ENCODE data around the gene CCDC86. TPM values are rescaled to one million over a fixed set of nuclear protein-coding genes. Genes with fewer than 3 reads are reported as not detected.

The CCDC86 gene
- total RNA-seq, 2 experiments from 2014 or later: 8.0 to 9.0 TPM

DNA sequence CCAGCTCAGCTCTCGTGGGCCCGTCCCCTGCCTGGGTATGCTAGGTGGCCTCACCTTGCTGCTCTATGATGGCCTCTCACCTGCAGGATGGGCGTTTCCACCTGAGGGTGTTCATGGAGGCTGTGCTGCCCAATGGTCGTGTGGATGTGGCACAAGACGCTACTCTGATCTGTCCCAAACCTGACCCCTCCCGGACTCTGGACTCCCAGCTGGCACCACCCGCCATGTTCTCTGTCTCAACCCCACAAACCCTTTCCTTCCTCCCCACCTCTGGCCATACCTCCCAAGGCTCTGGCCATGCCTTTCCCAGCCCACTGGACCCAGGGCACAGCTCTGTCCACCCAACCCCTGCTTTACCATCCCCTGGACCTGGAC lies 27.5 kb downstream of the CCDC86 start:
- Histone ChIP-seq H3K27me3 (ENCODE audit: control insufficient read depth in 1 of 2, insufficient read depth in 2 of 2, low read length in 2 of 2) (no peaks in the 10 kb centered on the region), H3K36me3 (ENCODE audit: insufficient read depth, low read length) (no peaks in the 10 kb centered on the region), H3K27ac (ENCODE audit: low read depth in 1 of 2, low read length in 2 of 2) (no peak overlapping the region), H3K9me3 (ENCODE audit: control insufficient read depth in 1 of 2, insufficient read depth in 1 of 2, low read length in 2 of 2) (no peaks in the 10 kb centered on the region), H3K4me3 (ENCODE audit: low read length) (no peak overlapping the region), H3K4me1 (ENCODE audit: insufficient read depth, low read length) (peaks cover 20% of the 10 kb centered on the region)
- ChIA-PET POLR2A (no interaction called here), CTCF (no interaction called here)
- Mint-ChIP-seq H3K9me3 (no peaks in the 10 kb centered on the region), H3K27me3 (no peaks in the 10 kb centered on the region), H3K4me1 (ENCODE audit: low read depth) (peaks cover 7% of the 10 kb centered on the region), H3K36me3 (ENCODE audit: low read depth) (no peaks in the 10 kb centered on the region), H3K4me3 (no peak overlapping the region), H3K27ac (no peak overlapping the region)
- ATAC-seq (ENCODE audit: poor library complexity) (no peak), DNase-seq (no peak)
- TF ChIP-seq, protein P1, sequence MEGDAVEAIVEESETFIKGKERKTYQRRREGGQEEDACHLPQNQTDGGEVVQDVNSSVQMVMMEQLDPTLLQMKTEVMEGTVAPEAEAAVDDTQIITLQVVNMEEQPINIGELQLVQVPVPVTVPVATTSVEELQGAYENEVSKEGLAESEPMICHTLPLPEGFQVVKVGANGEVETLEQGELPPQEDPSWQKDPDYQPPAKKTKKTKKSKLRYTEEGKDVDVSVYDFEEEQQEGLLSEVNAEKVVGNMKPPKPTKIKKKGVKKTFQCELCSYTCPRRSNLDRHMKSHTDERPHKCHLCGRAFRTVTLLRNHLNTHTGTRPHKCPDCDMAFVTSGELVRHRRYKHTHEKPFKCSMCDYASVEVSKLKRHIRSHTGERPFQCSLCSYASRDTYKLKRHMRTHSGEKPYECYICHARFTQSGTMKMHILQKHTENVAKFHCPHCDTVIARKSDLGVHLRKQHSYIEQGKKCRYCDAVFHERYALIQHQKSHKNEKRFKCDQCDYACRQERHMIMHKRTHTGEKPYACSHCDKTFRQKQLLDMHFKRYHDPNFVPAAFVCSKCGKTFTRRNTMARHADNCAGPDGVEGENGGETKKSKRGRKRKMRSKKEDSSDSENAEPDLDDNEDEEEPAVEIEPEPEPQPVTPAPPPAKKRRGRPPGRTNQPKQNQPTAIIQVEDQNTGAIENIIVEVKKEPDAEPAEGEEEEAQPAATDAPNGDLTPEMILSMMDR (IDR thresholded peaks at IDR 0.05): no peak
- intact Hi-C loops (cut with DNase I, micrococcal nuclease): no loop called here

DNA sequence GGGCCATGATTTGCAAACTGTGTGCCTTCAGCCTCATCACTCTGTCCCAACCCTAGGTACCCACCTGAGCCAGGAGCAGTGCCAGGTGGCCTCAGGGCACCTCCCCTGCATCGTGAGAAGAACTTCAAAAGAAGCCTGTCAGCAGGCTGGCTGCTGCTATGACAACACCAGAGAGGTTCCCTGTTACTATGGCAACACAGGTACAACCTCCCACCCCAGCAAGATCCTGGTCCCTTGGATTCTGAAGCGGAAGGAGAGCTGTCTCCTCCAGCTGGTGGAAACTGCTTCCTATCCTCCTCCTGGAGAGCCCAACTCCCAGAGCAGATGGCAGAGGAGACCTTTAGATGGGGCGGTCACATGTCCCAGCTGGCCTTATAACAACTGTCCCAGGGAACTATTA lies 28.4 kb downstream of the CCDC86 start:
- Mint-ChIP-seq H3K4me3 (no peak overlapping the region), H3K4me1 (ENCODE audit: low read depth) (peaks cover 7% of the 10 kb centered on the region), H3K27me3 (no peaks in the 10 kb centered on the region), H3K36me3 (ENCODE audit: low read depth) (no peaks in the 10 kb centered on the region), H3K27ac (no peak overlapping the region), H3K9me3 (no peaks in the 10 kb centered on the region)
- intact Hi-C loops (cut with DNase I, micrococcal nuclease): no loop called here
- ATAC-seq (ENCODE audit: poor library complexity) (no peak), DNase-seq (peak in 1 of 14 experiments; percentile 36)
- POLR2A ChIA-PET: no interaction called here
- CTCF ChIA-PET: no interaction called here
- no peak overlapping the region for H3K4me3 ChIP-seq (ENCODE audit: low read length)
- no peaks in the 10 kb centered on the region for H3K36me3 ChIP-seq (ENCODE audit: insufficient read depth, low read length)
- H3K27me3 ChIP-seq (ENCODE audit: control insufficient read depth in 1 of 2, insufficient read depth in 2 of 2, low read length in 2 of 2): no peaks in the 10 kb centered on the region
- no peaks in the 10 kb centered on the region for H3K9me3 ChIP-seq (ENCODE audit: control insufficient read depth in 1 of 2, insufficient read depth in 1 of 2, low read length in 2 of 2)
- H3K27ac ChIP-seq (ENCODE audit: low read depth in 1 of 2, low read length in 2 of 2): no peak overlapping the region
- peaks cover 20% of the 10 kb centered on the region for H3K4me1 ChIP-seq (ENCODE audit: insufficient read depth, low read length)
- TF ChIP-seq, protein P1 (IDR thresholded peaks at IDR 0.05): no peak

DNA sequence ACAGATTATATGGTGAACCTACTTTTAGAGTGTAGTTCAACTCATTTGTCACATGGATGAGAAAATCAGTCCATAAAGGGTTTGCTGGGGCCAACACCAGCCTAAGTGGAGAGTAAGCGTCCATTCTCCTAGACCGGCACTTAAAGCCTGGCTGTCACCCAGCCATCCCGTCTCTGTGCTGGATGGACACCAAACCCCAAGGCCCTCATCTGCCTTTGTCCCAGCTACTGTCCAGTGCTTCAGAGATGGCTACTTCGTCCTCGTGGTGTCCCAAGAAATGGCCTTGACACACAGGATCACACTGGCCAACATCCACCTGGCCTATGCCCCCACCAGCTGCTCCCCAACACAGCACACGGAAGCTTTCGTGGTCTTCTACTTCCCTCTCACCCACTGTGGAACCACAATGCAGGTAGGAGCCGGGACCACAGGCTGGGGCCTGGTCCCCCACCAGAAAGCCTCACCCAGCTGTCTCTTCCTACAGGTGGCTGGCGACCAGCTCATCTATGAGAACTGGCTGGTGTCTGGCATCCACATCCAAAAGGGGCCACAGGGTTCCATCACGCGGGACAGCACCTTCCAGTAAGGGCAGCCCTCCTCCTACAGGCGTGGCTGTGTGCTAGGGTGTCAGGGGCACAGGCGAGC lies 28.9 kb downstream of the CCDC86 start:
- intact Hi-C loops (cut with DNase I, micrococcal nuclease): no loop called here
- Mint-ChIP-seq H3K4me1 (ENCODE audit: low read depth) (peaks cover 7% of the 10 kb centered on the region), H3K27me3 (no peaks in the 10 kb centered on the region), H3K27ac (no peak overlapping the region), H3K36me3 (ENCODE audit: low read depth) (no peaks in the 10 kb centered on the region), H3K4me3 (no peak overlapping the region), H3K9me3 (no peaks in the 10 kb centered on the region)
- ATAC-seq (ENCODE audit: poor library complexity) (no peak), DNase-seq (no peak)
- no peak overlapping the region for H3K27ac ChIP-seq (ENCODE audit: low read depth in 1 of 2, low read length in 2 of 2)
- H3K4me1 ChIP-seq (ENCODE audit: insufficient read depth, low read length): peaks cover 20% of the 10 kb centered on the region
- H3K27me3 ChIP-seq (ENCODE audit: control insufficient read depth in 1 of 2, insufficient read depth in 2 of 2, low read length in 2 of 2): no peaks in the 10 kb centered on the region
- CTCF ChIA-PET: no interaction called here
- no peaks in the 10 kb centered on the region for H3K9me3 ChIP-seq (ENCODE audit: control insufficient read depth in 1 of 2, insufficient read depth in 1 of 2, low read length in 2 of 2)
- POLR2A ChIA-PET: interaction anchor here (0.7 to 2.5 kb wide), 4 partner anchors 17 to 45 kb away, joined by 3 to 6 read pairs (median 3); partner anchors contain the start of gene TMEM109
- no peak overlapping the region for H3K4me3 ChIP-seq (ENCODE audit: low read length)
- TF ChIP-seq, protein P1 (IDR thresholded peaks at IDR 0.05): no peak
- H3K36me3 ChIP-seq (ENCODE audit: insufficient read depth, low read length): no peaks in the 10 kb centered on the region

Data from CD4-positive, alpha-beta T cell (primary cell).